ENCODE results near the gene STH.

DNA sequence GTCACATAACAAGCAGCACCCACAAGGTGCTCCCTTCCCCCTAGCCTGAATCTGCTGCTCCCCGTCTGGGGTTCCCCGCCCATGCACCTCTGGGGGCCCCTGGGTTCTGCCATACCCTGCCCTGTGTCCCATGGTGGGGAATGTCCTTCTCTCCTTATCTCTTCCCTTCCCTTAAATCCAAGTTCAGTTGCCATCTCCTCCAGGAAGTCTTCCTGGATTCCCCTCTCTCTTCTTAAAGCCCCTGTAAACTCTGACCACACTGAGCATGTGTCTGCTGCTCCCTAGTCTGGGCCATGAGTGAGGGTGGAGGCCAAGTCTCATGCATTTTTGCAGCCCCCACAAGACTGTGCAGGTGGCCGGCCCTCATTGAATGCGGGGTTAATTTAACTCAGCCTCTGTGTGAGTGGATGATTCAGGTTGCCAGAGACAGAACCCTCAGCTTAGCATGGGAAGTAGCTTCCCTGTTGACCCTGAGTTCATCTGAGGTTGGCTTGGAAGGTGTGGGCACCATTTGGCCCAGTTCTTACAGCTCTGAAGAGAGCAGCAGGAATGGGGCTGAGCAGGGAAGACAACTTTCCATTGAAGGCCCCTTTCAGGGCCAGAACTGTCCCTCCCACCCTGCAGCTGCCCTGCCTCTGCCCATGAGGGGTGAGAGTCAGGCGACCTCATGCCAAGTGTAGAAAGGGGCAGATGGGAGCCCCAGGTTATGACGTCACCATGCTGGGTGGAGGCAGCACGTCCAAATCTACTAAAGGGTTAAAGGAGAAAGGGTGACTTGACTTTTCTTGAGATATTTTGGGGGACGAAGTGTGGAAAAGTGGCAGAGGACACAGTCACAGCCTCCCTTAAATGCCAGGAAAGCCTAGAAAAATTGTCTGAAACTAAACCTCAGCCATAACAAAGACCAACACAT is at the start of gene STH:
- no peak for TF ChIP-seq NCOR1 (IDR thresholded peaks at IDR 0.05)
- TF ChIP-seq, protein P1, sequence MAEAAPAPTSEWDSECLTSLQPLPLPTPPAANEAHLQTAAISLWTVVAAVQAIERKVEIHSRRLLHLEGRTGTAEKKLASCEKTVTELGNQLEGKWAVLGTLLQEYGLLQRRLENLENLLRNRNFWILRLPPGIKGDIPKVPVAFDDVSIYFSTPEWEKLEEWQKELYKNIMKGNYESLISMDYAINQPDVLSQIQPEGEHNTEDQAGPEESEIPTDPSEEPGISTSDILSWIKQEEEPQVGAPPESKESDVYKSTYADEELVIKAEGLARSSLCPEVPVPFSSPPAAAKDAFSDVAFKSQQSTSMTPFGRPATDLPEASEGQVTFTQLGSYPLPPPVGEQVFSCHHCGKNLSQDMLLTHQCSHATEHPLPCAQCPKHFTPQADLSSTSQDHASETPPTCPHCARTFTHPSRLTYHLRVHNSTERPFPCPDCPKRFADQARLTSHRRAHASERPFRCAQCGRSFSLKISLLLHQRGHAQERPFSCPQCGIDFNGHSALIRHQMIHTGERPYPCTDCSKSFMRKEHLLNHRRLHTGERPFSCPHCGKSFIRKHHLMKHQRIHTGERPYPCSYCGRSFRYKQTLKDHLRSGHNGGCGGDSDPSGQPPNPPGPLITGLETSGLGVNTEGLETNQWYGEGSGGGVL (CRISPR knock-in tag; IDR thresholded peaks at IDR 0.05), result no peak
- TF ChIP-seq ZNF778 (CRISPR knock-in tag; IDR thresholded peaks at IDR 0.05), result no peak
- TF ChIP-seq EZH2 (IDR thresholded peaks at IDR 0.05; ENCODE audit: borderline replicate concordance, low read depth, low read length), result no peak
- TF ChIP-seq HCFC1 (IDR thresholded peaks at IDR 0.05; ENCODE audit: low read depth, low read length), result no peak
- TF ChIP-seq ZFP36 (IDR thresholded peaks at IDR 0.05; ENCODE audit: low read depth, low read length, partially characterized antibody), result peak; percentile 97
- TF ChIP-seq SP2 (IDR thresholded peaks at IDR 0.05; ENCODE audit: extremely low read depth, low read depth, low read length, poor library complexity, severe bottlenecking), result no peak
- no peak for TF ChIP-seq JUND (IDR thresholded peaks at IDR 0.05; ENCODE audit: borderline replicate concordance, low read depth, low read length)
- TF ChIP-seq JUND (tag; IDR thresholded peaks at IDR 0.05; ENCODE audit: borderline replicate concordance, low read depth, low read length), result no peak
- TF ChIP-seq ZKSCAN1 (IDR thresholded peaks at IDR 0.05; ENCODE audit: low read depth, low read length), result no peak
- TF ChIP-seq YY1 (IDR thresholded peaks at IDR 0.05; ENCODE audit: borderline replicate concordance in 1 of 3, control insufficient read depth in 1 of 3, extremely low read depth in 1 of 3, insufficient read depth in 3 of 3, insufficient read length in 1 of 3, insufficient replicate concordance in 2 of 3, low read depth in 1 of 3, low read length in 2 of 3), result no peak
- TF ChIP-seq, protein P2, sequence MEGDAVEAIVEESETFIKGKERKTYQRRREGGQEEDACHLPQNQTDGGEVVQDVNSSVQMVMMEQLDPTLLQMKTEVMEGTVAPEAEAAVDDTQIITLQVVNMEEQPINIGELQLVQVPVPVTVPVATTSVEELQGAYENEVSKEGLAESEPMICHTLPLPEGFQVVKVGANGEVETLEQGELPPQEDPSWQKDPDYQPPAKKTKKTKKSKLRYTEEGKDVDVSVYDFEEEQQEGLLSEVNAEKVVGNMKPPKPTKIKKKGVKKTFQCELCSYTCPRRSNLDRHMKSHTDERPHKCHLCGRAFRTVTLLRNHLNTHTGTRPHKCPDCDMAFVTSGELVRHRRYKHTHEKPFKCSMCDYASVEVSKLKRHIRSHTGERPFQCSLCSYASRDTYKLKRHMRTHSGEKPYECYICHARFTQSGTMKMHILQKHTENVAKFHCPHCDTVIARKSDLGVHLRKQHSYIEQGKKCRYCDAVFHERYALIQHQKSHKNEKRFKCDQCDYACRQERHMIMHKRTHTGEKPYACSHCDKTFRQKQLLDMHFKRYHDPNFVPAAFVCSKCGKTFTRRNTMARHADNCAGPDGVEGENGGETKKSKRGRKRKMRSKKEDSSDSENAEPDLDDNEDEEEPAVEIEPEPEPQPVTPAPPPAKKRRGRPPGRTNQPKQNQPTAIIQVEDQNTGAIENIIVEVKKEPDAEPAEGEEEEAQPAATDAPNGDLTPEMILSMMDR (IDR thresholded peaks at IDR 0.05 in 2 of 3, conservative IDR thresholded peaks at IDR 0.05 in 1 of 3; ENCODE audit: insufficient read depth in 2 of 3, low read depth in 1 of 3, low read length in 3 of 3), result no peak
- no peak for TF ChIP-seq GATAD2B (IDR thresholded peaks at IDR 0.05; ENCODE audit: borderline replicate concordance)
- TF ChIP-seq, protein P3, sequence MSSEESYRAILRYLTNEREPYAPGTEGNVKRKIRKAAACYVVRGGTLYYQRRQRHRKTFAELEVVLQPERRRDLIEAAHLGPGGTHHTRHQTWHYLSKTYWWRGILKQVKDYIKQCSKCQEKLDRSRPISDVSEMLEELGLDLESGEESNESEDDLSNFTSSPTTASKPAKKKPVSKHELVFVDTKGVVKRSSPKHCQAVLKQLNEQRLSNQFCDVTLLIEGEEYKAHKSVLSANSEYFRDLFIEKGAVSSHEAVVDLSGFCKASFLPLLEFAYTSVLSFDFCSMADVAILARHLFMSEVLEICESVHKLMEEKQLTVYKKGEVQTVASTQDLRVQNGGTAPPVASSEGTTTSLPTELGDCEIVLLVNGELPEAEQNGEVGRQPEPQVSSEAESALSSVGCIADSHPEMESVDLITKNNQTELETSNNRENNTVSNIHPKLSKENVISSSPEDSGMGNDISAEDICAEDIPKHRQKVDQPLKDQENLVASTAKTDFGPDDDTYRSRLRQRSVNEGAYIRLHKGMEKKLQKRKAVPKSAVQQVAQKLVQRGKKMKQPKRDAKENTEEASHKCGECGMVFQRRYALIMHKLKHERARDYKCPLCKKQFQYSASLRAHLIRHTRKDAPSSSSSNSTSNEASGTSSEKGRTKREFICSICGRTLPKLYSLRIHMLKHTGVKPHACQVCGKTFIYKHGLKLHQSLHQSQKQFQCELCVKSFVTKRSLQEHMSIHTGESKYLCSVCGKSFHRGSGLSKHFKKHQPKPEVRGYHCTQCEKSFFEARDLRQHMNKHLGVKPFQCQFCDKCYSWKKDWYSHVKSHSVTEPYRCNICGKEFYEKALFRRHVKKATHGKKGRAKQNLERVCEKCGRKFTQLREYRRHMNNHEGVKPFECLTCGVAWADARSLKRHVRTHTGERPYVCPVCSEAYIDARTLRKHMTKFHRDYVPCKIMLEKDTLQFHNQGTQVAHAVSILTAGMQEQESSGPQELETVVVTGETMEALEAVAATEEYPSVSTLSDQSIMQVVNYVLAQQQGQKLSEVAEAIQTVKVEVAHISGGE (CRISPR knock-in tag; IDR thresholded peaks at IDR 0.05), result no peak

Data from K562 (cell line).